CD4-positive, alpha-beta T cell treated with Interleukin-15 for 1 hour (primary cell): Measurements from ENCODE around the gene PAK5.

Source experiments
- DNase-seq: peaks from one replicate; pipeline ENCODE4 v3.0.0-alpha.2; 2020

Gene PAK5

DNA sequence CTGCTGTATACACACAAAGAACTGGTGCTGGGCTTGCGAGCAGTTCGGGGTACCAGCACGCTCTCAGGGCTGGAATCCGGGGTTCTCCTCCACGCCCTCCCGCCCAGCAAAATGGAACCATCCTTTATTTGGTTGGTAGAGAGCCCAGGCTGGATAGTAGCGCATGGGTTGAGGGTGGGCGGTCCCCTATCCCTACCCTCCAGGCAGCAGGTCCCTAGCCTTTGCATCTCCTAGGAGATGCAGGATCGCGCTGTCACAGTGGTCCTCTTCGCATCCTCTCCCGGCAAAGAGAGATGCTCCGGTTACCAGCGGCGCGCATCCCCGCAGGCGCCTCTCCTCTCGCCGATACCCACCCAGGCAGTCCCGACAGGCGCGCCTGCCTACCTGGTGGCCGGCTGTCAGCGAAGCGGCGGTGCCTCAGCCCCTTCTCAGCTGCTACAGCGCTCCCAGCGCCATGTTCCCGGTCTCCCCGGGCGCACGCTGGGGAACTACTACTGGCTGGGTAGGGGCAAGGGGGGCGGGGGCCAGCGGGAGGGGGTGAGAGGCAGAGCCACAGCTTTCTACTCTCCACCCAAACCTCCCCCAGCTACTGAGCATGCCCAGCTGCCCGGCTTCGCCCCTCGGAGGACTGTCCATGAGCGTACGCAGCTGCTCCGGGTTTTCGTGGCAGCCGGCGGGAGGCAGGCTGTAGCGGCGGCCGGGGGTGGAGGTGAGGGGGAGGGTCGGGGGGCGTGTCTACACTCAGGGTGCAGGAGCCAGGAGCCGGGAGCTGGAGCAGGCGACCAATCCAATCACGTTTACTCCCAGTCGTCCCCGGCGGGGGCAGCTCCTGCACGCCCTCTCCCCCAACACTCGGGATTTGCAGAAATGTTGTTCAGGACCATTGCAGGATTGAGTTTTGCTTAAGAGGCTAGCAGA lies at the start of gene PAK5:
Gene PAK5 (minus strand): TSS at position 699 of the 918 bp plus-strand sequence. CDS start 194,748 bp downstream, outside the sequence.
- DNase-seq = no peak

GRCh38 chr20:9887706-9888105 lies 48.8 kb upstream of the PAK5 start:
- no peak for DNase-seq

DNA sequence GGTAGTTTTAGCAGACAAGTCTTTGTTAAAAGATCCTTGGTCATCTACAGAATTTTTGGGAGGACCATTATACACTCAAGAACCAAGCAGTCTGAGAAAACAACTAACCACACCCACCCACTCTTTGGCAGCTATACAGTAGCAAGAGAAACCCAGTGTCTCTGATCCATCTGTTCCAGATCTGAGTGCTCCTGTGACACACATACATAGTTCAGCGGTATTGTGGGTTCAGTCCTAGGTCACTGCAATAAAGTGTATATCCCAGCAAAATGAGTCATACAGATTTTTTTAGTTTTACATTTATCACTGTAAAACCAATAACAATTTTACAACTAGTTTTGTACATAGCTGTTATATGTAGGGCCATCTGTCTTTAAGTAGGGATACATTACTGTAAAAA lies 47.4 kb upstream of the PAK5 start:
- no peak for DNase-seq

DNA sequence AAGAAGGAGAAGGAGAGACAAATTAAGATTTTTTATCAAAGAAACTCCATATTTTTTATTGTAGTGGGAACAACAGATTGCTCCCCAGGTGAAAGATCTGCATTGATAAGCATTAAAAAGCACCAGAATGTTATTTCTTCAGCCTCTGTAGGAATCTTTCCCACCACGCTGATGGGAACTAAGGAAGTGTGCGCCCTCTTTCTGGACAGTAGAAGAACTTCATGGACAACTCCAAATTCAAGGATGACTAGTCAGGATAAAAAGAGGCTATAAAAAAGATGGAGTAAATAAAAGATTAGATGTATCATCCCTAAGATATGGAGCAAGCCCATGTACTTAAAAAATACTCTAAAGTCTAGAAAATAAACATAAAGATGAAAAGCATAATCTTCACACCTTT lies 45.8 kb upstream of the PAK5 start:
- no peak for DNase-seq

DNA sequence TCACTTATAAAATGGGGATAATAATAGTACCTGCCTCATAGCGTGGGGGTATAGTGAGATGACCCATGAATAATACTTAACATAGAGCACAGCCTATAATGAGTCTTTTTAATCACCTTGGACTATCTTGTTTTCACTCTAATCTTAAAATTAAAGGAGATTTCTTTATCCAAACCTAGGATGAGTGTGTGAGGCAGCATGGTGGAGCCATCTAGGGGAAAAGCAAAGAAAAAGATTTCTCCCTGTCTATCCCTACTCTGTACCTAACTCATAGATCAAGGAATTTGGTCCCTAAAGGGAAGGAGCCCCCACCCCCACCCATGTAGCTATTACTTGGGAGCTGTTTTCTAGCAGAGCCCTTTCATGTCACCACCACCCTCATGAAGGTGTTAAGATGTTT lies 45.2 kb upstream of the PAK5 start:
- no peak for DNase-seq

DNA sequence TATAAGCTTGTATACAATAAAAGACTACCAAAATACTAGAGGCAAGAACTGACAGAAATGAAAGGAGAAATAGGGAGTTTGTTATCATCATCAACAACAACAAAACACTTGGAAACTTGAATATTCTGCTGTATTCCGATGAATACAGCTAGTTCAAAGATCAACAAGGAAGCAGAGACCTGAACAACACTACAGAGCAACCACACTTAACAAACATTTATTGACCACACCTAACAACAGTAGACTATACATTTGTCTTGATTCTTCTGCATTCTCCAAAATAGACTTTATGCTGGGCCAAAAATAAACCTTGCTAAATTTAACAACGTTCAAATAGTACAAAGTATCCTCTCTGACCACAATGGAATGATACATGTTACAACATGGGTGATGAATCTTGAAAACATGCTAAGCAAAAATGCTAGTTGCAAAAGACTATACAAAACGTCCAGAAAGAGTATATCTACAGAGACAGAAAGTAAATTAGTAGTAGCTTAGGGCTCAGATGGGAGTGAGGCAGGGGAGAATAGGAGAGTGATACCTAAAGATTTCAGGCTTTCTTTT lies 39.1 kb upstream of the PAK5 start:
- no peak for DNase-seq

DNA sequence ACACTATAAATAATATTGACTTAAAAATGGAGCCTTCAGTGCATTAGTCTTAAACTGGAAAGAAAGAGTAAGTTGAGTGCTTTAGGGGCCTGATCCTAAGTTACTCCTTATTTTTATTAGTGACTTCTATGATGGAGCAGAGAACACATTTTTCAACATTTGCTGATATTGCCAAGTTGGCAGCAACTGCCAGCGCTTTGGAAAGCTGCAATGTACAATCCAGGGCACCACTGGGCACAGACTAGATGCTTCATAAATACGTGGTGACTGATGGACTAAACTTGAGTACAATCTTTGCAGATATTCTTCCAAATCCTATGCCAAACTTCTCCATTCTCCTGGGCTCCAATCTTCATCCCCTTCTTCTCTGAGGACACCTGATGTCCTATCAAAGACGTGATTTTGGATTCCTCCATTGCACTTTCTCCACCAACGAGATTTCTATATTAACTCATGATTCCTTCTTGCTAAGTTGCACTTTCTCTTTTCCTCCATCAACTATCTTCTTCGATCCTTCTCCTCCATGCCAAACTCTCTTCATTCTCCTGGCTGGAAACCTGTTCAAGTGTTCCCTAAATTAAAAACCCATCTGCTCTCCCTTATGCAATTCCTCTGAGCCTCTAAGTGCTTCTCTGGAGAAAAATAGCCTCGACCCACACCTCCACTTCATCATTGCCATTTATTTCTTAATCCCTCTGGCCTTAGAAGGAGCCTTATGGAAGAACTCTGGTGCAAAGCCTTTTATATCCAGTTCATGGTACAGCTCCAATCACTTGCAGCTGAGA lies 28.5 kb upstream of the PAK5 start:
- no peak for DNase-seq

GRCh38 chr20:9852566-9852965 lies 13.7 kb upstream of the PAK5 start:
- no peak for DNase-seq

DNA sequence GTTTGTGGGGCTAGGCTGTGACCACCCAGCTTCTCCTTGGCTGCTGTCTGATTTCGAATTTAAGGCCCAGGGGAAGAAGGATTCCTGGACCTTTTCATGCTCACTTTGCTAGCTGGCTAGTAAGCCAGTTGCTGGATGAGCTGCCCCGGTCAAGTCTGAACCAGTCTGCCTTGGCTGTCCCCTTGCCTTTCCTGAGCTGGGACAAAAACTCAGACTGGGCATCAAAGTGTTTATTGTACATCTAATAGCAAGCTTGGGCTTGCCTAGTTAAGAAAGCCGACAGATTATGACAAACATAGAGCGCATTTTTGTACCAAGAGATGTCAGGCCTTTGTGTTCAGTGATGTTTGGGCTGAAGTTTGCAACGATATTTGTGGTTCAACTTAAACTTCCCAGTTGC lies 750 bp upstream of the PAK5 start:
- no peak for DNase-seq

DNA sequence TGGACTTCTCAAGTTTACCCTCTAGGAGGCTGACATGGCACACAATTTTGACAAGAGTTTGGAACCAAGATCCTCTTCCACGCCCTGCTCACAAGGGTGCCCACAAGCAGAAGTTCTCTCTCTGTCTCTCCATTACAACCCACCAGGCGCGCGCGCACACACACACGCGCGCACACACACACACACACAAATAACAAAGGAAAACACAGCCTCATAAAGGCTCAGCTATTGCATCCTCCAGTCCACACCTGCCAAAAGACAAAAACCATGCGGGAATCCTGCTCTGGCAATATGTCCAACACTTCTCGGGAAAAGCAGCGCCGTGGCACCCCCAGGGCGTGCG lies 870 bp downstream of the PAK5 start:
- DNase-seq = no peak

DNA sequence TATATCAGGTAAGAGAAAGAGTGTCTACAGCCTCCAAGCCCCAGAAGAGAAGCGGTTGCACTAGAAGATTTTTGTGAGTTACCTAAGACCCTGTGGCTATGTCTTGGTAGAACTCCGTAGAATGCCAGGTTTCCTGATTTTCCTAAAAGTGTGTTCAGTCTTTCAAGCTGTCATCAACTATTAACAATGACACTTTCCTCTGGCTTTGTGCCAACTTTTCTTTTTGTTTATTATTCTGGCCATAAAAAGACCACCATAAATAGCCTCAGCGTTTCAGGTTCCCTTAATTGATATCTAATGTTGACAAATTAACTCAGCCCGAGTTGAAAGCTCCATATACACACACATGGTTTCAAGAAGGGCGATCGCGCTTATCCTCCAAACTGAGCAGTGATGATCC lies 1.2 kb downstream of the PAK5 start:
- no peak for DNase-seq

DNA sequence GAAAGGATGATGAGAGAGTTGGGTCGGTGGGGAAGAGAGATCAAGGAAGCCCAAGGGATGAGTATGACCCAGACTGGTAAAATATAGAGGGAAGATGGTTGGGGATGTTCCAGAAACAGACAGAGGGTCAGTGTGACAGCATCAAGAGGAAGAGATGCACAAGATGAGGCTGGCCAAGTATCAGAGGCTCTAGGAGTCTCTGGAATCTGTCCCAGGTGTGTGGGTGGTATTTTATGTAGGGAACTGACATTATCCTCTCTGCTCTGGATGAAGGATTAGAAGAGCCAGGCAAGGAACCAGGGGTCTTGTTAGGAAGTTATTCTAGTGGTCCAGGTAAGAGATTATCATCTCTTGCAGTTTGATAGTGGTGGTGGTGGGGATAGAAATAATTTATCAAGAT lies 3.6 kb downstream of the PAK5 start:
- no peak for DNase-seq

DNA sequence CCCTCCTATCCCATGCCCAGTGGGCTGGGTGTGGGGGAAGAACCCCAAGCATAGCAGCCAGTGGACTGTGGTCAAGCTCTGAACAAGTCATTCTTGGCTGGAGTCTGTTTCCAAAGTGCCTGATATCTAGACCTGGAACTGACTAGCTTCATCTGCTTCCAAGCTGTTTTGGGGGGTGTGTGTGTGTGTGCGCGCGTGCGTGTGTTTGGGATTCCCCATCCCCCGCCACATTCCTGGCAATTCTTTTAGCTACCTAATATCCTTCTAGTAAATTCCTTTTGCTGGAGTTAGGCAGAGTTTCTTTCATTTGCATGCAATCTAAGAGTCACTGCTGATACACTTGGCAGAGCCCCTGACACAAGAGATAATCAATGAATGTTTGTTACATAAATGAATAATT lies 7.8 kb downstream of the PAK5 start:
- no peak for DNase-seq

GRCh38 chr20:9829835-9830234 lies 9.0 kb downstream of the PAK5 start:
- no peak for DNase-seq

- no peak for DNase-seq
These were observed 21.2 kb downstream of the PAK5 start for GRCh38 chr20:9817654-9818053.

DNA sequence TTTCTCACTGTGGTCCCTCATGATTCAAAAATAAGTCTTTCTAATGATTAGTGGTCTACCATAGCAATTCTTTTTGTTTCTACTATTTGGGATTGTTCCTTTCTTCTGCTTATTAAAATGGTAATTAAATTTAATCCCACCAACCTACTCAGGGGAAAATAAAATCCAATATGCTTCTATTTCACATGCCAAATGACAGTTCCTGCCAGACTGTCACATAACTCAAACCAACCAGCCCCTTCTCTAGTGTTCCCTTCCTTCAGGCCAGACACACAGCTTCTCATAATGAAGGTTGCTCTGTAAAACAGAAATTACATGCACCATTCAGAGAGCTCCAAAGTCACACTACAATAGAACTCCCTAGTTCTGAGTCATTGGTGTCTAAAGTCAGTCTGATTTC lies 23.2 kb downstream of the PAK5 start:
- no peak for DNase-seq

DNA sequence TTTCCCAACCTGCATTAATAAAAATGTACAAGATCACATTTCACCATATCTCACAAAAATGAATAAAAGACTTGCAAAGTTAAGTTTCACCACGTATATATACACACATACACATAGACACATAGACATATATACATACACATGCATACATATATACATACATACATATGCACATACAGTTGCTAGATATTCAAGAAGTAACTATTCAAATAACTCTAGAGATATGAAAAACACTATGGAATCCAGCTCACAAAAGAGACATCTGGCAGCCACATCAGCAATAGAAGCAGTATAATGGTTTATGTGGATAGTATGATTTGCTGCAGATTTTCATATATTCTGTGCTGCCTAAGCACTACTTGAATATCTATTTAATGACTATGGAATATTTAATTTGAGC lies 28.1 kb downstream of the PAK5 start:
- no peak for DNase-seq

- no peak for DNase-seq
These were observed 29.6 kb downstream of the PAK5 start for GRCh38 chr20:9809271-9809670.

DNA sequence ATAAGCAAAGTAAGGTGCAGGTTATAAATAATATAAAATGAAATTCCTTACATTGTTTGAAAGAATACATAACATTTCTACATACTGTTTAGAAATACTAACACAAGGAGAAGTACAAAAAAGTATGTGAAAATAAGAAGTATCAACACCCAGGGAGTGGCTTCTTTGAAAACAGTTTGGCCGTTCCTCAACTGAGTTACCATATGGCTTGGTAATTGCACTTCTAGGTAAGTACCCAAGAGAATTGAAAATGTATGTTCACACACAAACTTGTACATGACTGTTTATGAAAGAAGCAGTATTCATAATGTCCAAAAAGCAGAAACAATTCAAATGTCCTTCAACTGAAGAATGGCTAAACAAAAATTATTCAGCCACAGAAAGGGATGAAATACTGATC lies 30.7 kb downstream of the PAK5 start:
- no peak for DNase-seq

DNA sequence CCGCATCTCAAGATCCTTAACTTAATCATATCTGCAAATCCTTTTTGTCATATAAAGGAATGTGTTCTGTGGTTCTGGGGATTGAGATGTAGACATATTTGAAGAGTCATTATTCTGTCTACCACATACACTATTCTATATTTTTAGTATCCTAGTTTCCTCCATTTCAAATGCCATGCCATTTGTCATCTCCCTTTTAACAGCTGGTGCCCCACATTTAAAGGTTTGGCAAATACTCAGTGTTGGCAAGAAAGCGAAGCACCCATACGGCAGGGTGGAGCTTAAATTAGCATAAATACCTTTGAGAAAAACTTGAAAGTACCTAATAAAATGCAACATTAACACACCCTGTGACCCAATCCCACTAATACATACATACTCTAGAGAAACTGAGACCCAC lies 31.7 kb downstream of the PAK5 start:
- DNase-seq = no peak

- DNase-seq = no peak
These were observed 38.5 kb downstream of the PAK5 start for GRCh38 chr20:9800421-9800820.

- DNase-seq = no peak
These were observed 44.0 kb downstream of the PAK5 start for GRCh38 chr20:9794831-9795230.

DNA sequence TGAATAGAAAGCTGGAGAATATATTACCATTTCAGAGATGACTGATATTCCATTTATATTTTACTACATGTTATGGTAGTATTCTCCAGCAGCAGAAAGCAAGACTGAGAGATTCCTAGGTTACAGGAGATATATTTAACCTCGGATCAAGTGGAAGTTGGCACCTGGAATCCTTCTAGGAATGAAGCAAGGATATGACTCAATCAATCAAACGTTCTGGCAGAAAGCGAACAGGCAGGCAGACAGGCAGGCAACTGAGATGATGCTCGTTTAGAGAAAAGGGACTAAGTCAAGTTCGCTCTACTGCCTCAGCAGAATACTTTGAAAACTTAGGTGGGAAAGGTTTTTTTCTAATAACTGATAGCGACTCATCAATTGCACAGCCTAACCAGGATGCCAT lies 46.2 kb downstream of the PAK5 start:
- no peak for DNase-seq

DNA sequence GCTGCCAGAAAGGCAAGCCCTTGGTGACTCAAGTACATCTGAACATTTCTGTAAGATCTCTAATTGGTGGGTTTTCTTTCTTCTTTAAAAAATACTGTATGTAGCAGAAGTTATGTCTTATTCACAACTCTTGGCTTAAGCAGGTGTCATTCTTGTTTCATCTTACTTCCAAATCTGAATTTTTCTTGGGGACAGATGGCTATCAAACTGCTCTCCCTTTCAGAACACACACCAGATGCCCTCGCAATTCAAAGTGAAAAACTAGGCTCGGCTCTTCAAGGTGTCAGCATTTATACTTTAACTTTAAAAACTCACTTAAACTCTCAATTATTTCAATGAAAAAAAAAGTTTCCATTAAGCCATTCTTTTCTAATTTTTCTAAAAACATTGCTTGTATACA lies 49.7 kb downstream of the PAK5 start:
- DNase-seq = no peak
